ENCODE results near the gene ACOXL.

ACOXL gene

DNA sequence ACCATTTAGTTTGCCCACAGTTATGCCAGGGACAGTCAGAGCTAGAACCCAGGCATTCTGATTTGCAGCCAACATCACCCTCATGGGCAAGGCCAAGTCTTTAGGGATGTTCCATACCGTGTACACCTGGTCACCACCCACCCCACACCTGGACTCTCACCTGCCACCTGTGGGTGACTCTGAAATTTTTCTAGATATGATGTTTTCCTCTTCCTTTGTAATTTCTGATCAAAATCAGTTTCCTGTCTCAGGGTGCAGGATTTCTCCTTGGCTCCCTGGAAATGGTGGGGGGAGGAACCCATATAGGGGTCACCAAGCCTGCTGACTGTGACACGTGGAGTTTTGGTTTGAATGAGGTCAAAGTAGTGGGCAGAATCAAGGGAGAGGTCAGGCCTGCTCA, 138.2 kb downstream of the ACOXL start:
- in situ Hi-C loops (cut with MboI; ENCODE audit: low sequenced_read_pairs): no loop called here

DNA sequence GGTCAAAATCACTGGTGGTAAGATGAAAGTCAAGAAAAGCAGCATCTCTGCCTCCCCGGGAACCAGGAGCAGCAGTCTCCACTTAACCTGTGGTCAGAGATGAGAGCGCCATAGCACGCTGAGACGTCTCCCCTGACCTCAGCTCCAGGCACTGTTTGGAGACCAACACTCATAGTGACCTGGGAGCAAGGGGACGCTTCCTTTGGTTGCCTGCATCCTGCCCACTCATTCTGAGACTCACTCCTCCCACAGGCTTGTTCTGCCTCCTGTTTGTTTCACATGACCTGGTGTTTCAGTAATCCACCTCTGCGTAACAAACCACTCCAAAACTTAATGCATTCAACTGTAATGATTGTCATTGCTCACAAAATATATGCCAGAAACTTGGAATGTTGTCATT, 139.3 kb downstream of the ACOXL start:
- in situ Hi-C loops (cut with MboI; ENCODE audit: low sequenced_read_pairs): no loop called here

DNA sequence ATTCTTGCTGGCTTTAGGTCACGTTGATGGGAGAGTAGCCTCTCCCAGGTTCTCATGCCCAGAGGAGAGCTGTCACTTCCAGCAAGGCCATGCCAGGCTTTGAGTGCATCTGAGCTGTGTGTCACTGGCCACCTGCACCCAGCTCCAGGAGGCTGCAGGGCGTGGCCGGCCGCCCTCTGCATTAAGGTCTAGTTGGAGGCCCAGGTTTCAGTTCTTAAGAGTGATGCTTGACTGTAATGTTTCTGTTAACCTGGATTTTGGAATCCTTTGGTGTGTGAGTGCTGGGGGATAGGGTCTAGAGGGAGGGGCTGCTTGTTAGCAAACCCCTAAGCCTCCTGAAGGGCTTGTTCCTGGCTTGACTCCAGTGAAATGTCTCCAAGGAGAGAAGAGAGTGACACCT, 140.1 kb downstream of the ACOXL start:
- in situ Hi-C loops (cut with MboI; ENCODE audit: low sequenced_read_pairs): no loop called here

DNA sequence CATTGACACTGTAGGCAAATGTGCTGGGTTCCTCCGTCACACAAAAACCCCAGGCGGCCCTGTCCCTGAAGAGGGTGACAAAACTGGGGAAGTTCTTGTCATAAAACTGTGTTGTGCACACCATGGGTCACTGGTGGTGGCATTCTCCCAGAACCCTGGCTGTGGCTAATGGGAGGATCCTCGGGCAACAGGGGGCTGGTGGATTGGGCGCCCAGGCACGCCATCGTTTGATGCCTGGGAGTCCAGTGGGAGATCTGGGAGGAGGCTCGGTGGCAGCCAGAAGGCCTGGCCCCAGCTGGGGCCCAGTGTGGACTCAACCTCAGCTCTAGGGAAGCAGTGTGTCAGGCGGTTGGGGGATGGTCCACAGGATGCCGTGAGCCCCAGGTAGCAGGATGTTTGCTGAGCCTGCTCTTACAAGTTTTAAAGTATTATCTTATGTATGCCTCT, 140.7 kb downstream of the ACOXL start:
- in situ Hi-C loops (cut with MboI; ENCODE audit: low sequenced_read_pairs): no loop called here

DNA sequence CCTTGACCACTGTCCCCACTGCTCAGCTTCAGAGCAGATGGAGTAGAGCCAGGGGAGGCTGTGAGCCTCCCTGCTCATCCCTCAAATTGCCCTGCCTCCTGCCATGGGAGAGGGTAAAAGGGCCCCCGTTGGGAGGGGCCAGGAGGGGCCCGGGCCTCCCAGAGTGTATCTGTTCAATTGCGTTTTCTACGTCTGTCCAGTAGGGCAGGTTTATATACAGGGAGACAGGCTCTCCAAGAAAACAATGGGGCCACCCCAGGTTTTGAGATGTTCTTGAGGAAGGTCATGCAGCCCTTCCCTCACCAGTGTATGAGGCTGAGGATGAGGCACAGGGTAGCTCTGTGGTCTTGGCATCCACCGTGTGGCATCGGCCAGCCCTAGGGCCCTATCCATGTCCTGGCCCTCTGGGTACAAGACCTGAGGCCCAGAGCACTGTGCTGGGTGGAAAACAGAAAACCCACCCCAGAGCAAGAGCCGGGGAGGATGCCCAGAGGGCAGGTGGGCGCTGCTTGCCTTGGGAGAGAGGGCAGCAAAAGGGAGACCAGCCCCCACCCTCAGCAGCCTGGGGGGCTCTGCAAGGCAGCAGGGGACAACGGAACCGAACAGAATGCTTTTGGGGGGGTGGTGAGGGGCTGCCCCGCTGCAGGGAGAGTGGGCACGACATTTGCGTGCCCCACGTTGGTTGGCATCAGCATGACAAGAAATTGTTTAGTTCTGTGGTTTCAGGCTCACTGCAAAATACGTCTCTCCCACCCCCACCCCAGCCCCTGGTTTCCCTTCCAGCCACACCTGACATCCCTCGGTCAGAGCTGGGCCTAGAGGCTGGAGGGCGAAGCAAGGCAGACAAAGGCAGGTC, 141.5 kb downstream of the ACOXL start:
- in situ Hi-C loops (cut with MboI; ENCODE audit: low sequenced_read_pairs): no loop called here

DNA sequence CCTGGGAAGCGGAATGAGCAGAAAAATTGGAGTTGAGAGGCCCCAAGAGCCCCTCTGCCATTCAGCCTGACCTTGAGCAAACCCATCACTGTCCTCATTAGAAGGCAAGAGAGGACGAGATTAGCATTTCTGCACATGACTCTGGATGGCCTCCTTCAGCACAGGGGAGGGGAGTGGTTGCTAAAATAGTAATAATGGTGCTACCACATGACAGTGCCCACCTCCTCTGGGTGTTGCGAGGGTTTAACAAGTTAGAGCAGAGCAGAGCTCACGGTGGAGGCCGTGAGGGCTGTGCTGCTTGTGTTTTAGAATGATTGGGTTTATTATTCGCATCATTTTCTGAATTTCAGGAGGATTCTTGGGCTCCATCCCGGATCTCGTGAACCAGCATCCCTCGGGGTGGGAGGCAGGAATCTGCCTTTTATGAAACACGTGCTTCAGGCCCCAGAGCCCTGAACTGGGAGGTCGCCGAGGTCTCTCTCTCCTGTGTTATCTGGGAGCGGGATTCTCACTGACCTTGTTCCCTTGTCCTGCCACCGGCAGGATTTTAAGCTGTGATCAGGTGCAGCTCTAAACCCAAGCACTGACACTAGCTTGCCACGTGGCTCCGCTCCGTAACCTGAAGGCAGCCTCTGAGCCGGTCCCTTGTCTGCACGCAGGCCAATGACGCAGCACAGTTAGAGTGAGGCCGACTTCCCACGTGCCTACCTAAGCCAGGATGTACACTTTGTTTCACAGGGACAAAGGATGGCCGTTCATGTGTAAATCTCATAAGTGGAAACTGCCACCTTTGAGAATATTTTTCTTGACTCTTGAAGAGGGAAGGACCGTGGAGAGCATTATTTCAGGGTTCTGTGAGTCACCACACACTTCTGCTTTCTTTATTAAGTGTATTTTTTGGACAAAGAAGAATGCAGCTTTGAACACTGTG, 142.3 kb downstream of the ACOXL start:
- in situ Hi-C loops (cut with MboI; ENCODE audit: low sequenced_read_pairs): no loop called here

DNA sequence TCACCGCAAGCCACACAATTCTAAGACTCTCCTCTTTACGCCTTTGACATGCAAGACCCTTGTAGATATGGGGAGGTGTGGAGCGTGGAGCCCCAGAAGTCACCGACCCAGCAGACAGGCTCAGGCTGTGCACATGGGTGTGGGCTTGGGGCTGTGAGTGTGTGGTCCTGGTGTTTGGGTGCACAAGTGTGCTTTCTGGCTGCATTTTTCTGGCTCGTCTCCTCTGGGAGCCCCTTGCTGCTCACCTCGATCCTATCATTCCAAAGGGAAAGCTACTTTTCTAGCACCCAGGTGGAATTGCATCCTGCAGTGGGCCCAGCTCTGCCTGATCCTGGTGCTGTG, 143.0 kb downstream of the ACOXL start:
- in situ Hi-C loops (cut with MboI; ENCODE audit: low sequenced_read_pairs): no loop called here

DNA sequence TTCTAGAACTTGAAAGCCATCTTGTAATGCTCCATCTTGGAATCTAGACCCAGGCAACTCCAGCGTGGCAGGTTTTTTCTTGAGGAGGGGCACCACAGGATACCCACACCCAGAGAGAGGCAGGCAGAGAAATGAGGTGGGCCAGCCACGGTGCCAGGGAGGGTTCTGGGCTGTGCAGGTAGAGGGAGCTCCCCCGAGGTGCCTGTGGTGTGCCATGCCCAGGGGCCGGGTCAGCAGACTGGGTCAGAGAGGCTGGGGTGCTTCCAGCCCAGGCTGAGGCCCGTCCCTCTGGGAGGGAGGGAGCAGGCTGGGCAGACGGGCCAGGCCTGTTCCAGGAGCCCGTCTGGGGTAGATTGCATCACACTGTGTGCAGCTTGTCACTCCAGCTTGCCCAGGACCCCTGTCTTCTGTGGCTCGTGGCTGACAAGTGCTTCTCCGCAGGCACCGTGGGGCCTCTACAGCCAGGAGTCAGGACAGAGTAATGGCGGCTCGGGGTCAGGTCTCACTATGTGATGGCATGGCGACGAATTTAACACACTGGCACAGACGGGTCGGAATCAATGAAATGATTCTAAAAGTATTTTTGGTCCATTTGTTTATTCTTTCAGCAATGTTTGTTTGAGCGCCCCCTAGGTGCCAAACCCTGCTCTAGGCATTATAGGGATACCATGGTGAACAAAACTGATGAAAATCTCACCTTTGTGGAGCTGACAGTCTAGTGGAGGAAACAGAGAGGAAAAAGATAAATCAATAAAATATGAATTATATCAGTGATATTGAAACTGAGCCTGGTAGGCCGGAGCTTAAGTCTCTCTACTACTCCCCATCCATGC, 144.0 kb downstream of the ACOXL start:
- in situ Hi-C loops (cut with MboI; ENCODE audit: low sequenced_read_pairs): no loop called here

DNA sequence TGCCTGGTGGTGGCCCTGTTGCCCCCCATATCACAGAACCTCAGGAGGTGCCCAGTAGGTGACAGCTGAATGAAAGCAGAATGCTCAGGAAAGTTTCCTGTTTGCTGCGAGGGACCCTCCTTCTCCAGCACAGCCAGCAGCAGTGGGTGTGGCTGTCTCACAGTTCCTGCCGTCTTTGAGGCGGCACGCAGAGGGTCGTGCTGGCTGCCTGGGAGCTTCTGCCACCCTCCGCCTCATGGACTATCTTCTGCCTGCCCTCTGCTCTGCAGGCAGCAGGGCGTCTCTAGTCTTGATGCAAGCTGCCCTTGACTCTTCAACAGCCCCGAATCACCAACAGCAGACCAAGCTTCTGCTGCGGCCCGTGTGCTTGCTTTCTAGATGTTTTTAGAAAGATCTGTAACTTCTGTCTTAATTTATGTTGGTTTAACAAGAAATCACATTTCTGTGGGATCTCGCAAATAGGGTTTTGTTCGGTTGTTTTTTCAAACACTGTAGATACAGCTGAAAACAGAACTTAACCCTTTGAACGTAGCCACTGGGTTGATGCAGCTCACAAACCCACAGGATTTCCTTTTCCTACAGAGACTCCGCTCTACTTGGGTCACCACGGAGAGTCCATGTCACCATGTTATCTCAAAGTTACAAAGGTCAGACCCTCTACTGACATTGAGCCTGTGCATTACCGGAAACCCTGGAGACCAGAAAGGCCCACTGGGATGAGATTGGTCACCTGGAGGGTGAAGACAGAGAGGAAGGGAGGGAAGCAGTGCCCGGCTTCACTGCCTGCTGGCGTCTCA, 144.9 kb downstream of the ACOXL start:
- in situ Hi-C loops (cut with MboI; ENCODE audit: low sequenced_read_pairs): no loop called here

DNA sequence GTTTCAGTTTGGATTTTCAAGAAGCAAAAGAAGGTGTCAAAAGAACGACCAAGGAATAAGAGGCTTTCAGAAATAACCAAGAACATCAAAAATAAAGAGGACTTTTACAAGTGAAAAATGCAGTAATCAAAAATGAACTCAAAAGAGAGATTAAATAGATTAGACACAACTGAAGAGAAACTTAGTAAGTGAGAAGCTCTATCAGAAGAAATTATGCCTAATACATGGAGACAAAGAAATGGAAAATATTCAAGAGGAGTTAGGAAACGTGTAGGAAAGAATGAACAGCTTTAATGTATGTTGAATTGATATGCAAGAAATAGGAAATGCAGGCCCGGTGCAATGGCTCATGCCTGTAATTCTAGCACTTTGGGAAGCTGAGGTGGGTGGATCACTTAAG, 145.8 kb downstream of the ACOXL start:
- in situ Hi-C loops (cut with MboI; ENCODE audit: low sequenced_read_pairs): no loop called here

DNA sequence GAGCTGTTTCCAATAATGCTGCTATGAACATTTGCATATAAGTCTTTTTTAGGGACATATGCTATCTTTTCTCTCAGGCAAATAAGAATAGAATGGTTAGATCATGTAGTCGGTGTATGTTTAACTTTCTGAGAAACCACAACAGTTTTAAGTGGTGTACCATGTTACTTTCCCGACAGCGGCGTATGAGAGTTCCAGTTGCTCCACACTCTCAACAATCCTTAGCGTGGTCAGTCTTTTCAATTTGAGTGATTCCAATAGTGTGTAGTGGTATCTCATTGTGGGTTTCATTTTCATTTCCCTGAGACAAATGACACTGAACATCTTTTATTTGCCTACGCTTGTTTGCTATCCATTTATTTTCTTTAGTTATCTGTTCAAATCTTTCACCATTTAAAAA, 149.5 kb downstream of the ACOXL start:
- in situ Hi-C loops (cut with MboI; ENCODE audit: low sequenced_read_pairs): no loop called here

DNA sequence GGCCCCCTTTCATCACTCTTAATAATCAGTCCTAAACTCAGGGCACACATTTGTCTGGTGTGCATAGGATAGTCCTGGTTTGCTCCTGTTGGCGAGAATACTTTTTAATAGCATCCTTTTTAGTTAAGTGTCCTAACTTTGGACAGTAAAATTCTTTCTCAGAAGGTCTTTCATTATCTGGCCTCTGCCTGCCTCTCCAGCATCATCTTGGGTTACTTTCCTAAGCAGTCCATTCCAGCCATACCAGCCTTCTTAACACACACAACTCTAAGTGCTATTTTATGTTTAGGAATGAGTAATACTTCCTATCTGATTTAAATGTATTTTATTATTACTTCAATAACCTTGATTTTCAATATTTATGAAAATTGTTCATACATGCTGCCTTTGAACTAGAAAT, 151.0 kb downstream of the ACOXL start:
- in situ Hi-C loops (cut with MboI; ENCODE audit: low sequenced_read_pairs): no loop called here

DNA sequence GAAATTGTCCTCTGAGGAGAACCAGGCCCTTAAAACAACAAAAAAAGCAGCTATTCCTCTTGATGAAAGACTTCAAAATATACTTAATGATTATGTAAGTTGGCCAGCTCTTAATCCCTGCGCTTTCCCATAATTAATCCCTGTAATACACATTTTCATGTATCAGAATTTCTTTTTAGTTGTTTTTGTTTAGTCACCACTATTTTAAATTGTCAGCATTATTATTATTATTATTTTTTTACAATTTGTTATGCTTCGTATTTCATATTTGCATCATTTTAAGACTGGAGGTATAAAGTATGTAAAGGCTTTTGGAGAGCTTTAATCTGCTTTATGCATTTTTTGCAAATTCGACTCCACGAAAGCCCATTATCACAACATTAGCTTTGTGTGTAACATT, 152.9 kb downstream of the ACOXL start:
- in situ Hi-C loops (cut with MboI; ENCODE audit: low sequenced_read_pairs): no loop called here

DNA sequence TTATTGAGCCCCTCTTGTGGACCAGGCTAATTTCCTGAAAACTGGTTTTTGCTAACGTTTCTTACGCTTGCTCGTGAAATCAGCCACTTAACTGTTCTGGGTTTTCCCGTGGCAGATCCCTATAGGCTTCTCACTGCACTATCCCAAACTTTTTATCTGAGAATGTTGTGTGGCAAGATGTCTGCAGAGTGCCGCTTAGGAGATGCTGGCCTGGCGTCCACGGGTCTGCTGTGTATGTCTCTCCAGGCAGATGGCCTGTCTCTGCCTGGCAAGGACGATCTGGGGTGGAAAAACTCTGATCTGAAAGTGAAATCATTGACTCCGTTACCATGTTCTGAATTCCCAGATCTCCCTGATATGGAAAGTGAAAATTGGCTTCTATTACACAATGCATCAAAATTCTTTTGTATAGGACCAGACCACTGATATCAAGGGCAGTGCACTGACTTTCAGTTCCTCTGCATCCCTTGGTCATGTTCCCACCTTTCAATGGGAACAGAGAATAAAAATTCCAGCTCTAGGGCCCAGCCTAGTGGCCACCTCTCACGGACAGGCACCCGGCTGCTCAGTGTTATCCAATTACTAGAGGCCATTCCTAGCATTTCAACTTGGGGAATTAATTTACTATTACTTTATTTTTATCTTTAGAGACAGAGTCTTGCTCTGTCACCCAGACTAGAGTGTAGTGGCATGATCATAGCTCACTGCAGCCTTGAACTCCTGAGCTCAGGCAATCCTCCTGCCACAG, 154.6 kb downstream of the ACOXL start:
- in situ Hi-C loops (cut with MboI; ENCODE audit: low sequenced_read_pairs): no loop called here

DNA sequence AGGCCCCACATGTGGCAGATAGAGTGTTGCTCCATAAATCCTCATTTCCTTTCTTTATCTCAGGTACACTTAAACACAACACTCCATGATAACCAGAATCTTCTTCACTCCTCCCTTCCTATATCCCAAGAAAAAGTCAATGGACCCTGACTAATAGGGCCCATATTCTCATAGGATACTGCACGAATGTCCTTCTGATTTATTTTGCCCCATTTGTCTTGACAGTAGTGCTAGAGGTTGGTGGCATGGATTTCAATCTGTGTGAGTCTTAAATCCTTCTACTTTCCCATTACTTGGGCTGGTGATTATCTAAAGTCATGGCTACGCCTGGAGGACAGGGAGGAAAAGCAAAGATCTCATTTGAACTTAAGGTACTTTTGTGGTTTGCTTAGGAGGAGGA, 156.0 kb downstream of the ACOXL start:
- in situ Hi-C loops (cut with MboI; ENCODE audit: low sequenced_read_pairs): no loop called here

DNA sequence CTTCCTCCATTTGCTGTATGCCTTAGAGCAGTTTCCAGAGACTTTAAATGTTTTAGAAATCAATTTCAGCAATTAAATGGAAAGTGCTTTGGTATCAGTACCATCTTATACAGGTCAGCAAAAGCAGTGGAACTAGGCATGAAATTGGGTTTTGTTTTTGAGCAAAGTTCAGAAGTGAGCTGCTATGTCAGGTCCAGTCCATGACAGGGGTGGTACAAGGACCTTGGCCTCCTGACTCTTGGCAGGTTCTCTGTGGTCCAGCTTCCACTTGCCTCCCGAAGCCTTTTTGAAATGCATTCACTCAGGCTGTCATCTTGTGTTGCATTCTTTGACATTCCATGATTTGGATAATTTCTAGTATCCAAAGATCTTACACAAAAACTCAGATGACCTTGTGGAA, 159.3 kb downstream of the ACOXL start:
- in situ Hi-C loops (cut with MboI; ENCODE audit: low sequenced_read_pairs): no loop called here

DNA sequence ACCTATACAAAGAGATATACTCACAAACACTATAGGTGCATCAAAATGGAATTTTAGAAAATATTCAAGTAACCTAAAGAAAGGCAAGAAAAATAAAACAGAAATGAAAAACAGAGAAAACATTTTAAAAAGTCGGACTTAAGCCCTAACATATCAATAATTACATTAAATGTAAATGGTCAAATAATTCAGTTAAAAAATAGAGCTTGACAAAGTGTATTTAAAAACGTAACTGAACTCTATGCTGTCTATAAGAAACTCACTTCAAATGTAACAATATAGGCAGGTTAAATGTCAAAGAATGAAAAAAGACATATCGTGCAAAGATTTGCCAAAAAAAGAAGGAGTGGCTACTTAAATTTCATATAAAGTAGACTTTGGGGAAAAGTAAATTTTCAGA, 163.9 kb downstream of the ACOXL start:
- in situ Hi-C loops (cut with MboI; ENCODE audit: low sequenced_read_pairs): no loop called here

DNA sequence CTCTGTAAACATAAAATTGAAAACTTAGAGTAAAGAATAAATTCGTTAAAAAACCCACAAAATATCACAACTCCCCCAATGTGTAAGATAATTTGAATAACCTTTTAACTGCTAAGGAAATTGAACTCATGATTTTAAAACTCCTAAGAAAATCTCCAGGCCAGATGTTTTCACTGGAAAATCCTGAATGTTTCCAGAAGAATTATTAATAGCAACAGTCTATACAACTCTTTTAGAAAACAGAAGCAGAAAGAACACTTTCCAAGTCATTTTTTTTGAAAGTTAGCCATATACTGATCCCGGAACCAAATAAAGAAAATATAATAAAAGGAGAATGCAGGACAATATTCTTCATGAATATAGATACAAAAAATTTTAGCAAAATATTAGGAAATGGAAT, 165.6 kb downstream of the ACOXL start:
- in situ Hi-C loops (cut with MboI; ENCODE audit: low sequenced_read_pairs): no loop called here

DNA sequence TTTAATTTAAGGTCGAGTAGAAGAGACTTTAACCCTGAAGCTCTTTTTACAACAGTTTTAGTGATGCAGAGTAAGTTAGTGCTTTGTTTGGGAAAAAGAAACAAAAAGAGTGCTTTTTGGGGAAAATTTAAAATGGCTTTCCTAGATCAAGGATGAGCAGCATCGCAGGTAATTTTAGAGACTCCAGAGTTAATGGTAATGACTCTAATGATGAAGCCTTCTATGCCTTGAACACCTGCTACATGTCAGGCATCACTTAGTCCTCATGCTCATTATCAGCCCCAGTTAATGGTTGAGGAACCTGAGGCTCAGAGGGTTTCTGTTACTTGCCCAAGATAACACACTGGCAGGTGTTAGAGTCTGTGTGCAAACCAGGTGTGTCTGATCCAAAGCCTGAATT, 167.8 kb downstream of the ACOXL start:
- in situ Hi-C loops (cut with MboI; ENCODE audit: low sequenced_read_pairs): no loop called here

DNA sequence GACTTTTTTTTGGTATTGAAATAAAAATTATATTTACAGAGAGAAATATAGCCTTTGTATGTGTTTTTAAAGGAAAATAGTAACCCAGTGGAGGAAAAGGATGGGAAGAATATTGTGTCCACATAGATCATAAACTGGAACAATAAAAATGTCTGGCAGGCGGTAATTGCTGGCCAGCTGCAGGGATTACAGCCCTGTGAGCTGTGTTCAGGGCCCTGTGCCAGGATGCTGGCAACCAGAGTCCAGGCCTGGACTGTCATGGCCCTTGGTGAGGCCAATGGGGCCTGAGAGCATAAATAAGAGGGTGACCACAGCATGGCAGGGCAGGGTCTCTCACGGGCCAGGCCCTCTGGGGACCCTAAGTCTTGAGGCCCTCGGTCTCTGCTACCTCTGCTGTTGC, 171.2 kb downstream of the ACOXL start:
- in situ Hi-C loops (cut with MboI; ENCODE audit: low sequenced_read_pairs): no loop called here

Measured in HL-60/S4 treated with retinoic acid at 250 ng/mL for 4 days and 3 days (cell line).